Measurements from ENCODE around the gene SMAP1.

DNA sequence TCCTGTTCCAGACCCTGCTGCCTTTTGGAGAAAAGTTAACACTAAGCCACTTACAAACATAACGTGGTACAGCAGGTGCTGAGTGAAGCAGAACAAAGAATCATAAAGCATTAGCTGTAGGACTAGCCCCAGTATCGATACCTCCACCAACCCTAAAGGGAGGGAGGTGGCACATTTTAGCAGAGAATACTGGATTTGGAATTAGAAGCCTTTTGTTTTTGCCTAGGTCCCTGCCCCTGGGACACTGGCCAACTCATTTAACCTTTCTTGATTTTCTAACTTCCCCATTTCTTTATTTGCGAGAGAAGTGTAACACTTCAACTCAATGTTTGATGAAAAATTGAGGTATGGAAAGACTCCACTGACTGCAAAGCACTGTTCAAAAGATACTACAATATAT, 195.7 kb downstream of the SMAP1 start:
- no peak for TF ChIP-seq YY1 (IDR thresholded peaks at IDR 0.05; ENCODE audit: insufficient read depth, insufficient read length)
- no peak for TF ChIP-seq SUZ12 (IDR thresholded peaks at IDR 0.05; ENCODE audit: extremely low read depth, insufficient read depth, insufficient read length)
